HG03175 (cell line): ENCODE data around the gene BDKRB1.

ENCODE experiments used
- ATAC-seq: cut with Tn5 transposase; IDR thresholded peaks from one replicate; pipeline ENCODE4 v1.9.1; 2021; ENCODE audit warnings: mild to moderate bottlenecking, moderate library complexity; ENCODE audit not compliant: unreplicated experiment

BDKRB1 gene

GRCh38 chr14:96255501-96256366, at the start of gene BDKRB1:
TSS of gene BDKRB1 (plus strand) at chr14:96256210. CDS start at chr14:96263683, 7,473 bp downstream.
- no peak for ATAC-seq

- no peak for ATAC-seq
Measured at GRCh38 chr14:96206461-96206860, 49.5 kb upstream of the BDKRB1 start.

- ATAC-seq, result no peak
Measured at GRCh38 chr14:96207686-96208085, 48.3 kb upstream of the BDKRB1 start.

- no peak for ATAC-seq
Measured at GRCh38 chr14:96208739-96209138, 47.3 kb upstream of the BDKRB1 start.

GRCh38 chr14:96212140-96212539, 43.9 kb upstream of the BDKRB1 start:
- ATAC-seq, result no peak

GRCh38 chr14:96212896-96213295, 43.1 kb upstream of the BDKRB1 start:
- no peak for ATAC-seq

- ATAC-seq, result no peak
Measured at GRCh38 chr14:96213871-96214465, 42.0 kb upstream of the BDKRB1 start.

- ATAC-seq, result no peak
Measured at GRCh38 chr14:96214793-96215192, 41.2 kb upstream of the BDKRB1 start.

- ATAC-seq, result no peak
Measured at GRCh38 chr14:96215452-96216244, 40.4 kb upstream of the BDKRB1 start.

- no peak for ATAC-seq
Measured at GRCh38 chr14:96216627-96217026, 39.4 kb upstream of the BDKRB1 start.

GRCh38 chr14:96217376-96217913, 38.6 kb upstream of the BDKRB1 start:
- no peak for ATAC-seq

GRCh38 chr14:96221109-96221650, 34.8 kb upstream of the BDKRB1 start:
- no peak for ATAC-seq

- ATAC-seq, result no peak
Measured at GRCh38 chr14:96221841-96222240, 34.2 kb upstream of the BDKRB1 start.

GRCh38 chr14:96224480-96225096, 31.4 kb upstream of the BDKRB1 start:
- no peak for ATAC-seq

- no peak for ATAC-seq
Measured at GRCh38 chr14:96225213-96225612, 30.8 kb upstream of the BDKRB1 start.

- ATAC-seq, result no peak
Measured at GRCh38 chr14:96225745-96226151, 30.3 kb upstream of the BDKRB1 start.

- ATAC-seq, result no peak
Measured at GRCh38 chr14:96227428-96227827, 28.6 kb upstream of the BDKRB1 start.

- ATAC-seq, result no peak
Measured at GRCh38 chr14:96229315-96229714, 26.7 kb upstream of the BDKRB1 start.

- no peak for ATAC-seq
Measured at GRCh38 chr14:96231056-96231455, 25.0 kb upstream of the BDKRB1 start.

GRCh38 chr14:96231526-96232130, 24.4 kb upstream of the BDKRB1 start:
- ATAC-seq, result no peak
